Mucosa of stomach (tissue), 1 donor: ENCODE measurements around the gene WDFY4.

Experiments used
- H3K27me3 ChIP-seq: one replicate; pipeline ENCODE4 v1.7.0; 2013; ENCODE audit warnings: mild to moderate bottlenecking, low read length; ENCODE audit not compliant: control insufficient read depth, insufficient read depth
- H3K36me3 ChIP-seq: one replicate; pipeline ENCODE4 v1.7.0; 2013; ENCODE audit warnings: low read length; ENCODE audit not compliant: control insufficient read depth, insufficient read depth
- H3K4me1 ChIP-seq: one replicate; pipeline ENCODE4 v1.7.0; 2013; ENCODE audit warnings: mild to moderate bottlenecking, low read length; ENCODE audit not compliant: control insufficient read depth, insufficient read depth
- H3K4me3 ChIP-seq: one replicate; pipeline ENCODE4 v1.7.0; 2013; ENCODE audit warnings: low read length
- H3K9ac ChIP-seq: one replicate; pipeline ENCODE4 v1.7.0; 2013; ENCODE audit warnings: mild to moderate bottlenecking, low read length, moderate library complexity
- H3K9me3 ChIP-seq: one replicate; pipeline ENCODE4 v1.7.0; 2013; ENCODE audit warnings: mild to moderate bottlenecking, low read length, moderate library complexity; ENCODE audit not compliant: control insufficient read depth
- donor health status: Pancreatic carcinoma.

WDFY4 gene

DNA sequence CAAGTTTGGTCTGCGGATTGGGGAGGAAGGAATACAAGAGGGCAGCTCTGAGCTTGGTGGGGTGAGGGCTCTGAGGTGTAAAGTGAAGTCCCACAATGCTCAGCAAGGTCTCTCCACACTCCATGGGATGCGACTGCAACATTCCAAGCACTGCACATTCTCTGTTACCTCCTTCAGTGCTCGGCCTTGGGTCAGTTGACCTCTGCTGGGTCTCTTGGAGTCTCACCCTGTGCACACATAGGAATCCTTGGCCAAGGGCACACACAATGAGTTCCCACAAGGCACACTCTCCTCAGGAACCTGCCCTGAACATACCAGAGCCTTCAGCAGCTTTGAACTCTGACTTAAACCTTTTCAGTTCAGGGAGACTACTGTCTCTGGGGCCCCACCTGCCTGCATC is 2.4 kb upstream of the WDFY4 start:
- Histone ChIP-seq H3K4me1 (no peaks in the 10 kb centered on the region), H3K9ac (no peak overlapping the region)

DNA sequence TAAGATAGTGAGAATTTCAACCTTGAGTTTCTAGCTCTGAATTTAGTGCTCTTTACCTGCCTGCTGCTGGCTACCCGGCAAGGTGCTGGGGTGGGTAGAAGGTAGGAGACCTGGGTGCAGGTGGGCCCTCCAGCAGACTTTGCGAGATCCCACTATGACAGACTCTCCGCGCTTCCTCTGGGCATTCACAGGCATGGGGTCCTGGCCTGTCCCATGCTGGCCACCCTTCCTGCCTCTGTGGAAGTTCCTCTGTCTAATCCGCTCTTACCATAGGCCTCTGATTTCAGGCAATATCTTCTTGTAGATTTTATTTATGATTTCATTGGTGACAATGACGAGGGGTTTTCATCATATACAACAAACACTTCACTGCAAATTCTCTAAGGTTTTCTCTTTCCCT is 1.2 kb upstream of the WDFY4 start:
- no peaks in the 10 kb centered on the region for H3K27me3 ChIP-seq
- H3K9me3 ChIP-seq: no peaks in the 10 kb centered on the region
- no peak overlapping the region for H3K4me3 ChIP-seq
- H3K9ac ChIP-seq: no peak overlapping the region
- no peaks in the 10 kb centered on the region for H3K4me1 ChIP-seq
- H3K36me3 ChIP-seq: no peaks in the 10 kb centered on the region

More for the DNA sequence above, 2.4 kb upstream of the WDFY4 start:
- H3K9me3 ChIP-seq: no peaks in the 10 kb centered on the region
- H3K36me3 ChIP-seq: no peaks in the 10 kb centered on the region
- no peak overlapping the region for H3K4me3 ChIP-seq
- H3K27me3 ChIP-seq: no peaks in the 10 kb centered on the region

DNA sequence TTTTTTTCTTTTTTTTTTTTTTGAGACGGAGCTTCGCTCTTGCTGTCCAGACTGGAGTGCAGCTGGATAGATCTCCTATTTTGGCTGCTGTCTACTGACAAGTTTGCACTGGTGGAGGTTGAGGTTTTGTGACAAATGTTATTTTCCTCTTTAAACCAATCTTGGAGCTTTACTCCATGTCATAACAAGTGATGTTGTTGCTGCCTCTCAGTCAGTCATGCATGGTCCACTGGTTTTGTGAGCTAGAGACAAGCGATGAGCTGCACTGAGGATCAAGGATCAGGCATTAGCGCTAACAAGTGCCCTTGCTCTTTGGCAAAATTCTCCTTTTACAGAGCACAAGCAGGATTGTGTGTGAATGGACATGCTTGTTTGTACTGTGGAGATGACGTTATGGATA is 805 bp upstream of the WDFY4 start:
- H3K36me3 ChIP-seq: no peaks in the 10 kb centered on the region
- no peaks in the 10 kb centered on the region for H3K4me1 ChIP-seq
- no peaks in the 10 kb centered on the region for H3K9me3 ChIP-seq
- H3K27me3 ChIP-seq: no peaks in the 10 kb centered on the region
- H3K9ac ChIP-seq: no peak overlapping the region
- no peak overlapping the region for H3K4me3 ChIP-seq

DNA sequence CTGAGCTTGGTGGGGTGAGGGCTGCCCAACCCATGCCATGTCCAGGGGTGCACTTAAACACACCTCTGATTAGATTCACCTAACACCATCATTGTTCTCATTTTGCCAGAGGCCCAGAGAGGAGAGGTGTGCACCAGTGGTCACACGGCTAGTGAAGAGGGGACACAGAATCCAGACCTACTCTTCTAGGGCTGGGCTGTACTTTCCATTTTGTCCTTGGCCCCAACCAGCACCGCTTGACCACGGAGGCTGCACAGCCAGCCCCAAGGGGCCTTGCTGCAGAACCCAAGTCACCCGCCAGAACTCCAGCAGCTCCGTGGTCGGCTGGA is 246 bp upstream of the WDFY4 start:
- H3K4me3 ChIP-seq: no peak overlapping the region
- no peaks in the 10 kb centered on the region for H3K9me3 ChIP-seq
- no peaks in the 10 kb centered on the region for H3K27me3 ChIP-seq
- H3K9ac ChIP-seq: no peak overlapping the region
- H3K36me3 ChIP-seq: no peaks in the 10 kb centered on the region
- no peaks in the 10 kb centered on the region for H3K4me1 ChIP-seq

DNA sequence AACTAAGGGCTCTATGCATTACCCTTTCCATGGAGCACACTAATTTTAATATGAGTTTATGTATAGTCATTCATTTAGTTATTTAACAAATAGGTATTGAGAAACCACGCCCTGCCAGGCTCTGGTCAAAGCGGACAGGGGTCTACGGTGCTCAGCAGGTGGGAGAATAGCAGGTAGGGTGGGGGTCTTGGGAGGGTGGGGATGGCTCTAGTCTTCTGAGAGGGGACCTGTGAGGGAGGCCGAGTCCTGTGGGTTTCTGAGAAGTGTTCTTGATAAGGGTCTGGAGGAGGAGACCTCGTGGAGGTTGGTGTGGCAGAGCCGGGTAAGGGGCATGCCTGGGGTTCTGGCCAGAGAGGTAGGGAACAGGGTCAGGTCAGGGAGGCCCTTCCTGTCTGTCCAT is 1.1 kb downstream of the WDFY4 start:
- no peaks in the 10 kb centered on the region for H3K36me3 ChIP-seq
- H3K4me1 ChIP-seq: no peaks in the 10 kb centered on the region
- no peak overlapping the region for H3K4me3 ChIP-seq
- H3K27me3 ChIP-seq: no peaks in the 10 kb centered on the region
- H3K9ac ChIP-seq: no peak overlapping the region
- H3K9me3 ChIP-seq: no peaks in the 10 kb centered on the region

DNA sequence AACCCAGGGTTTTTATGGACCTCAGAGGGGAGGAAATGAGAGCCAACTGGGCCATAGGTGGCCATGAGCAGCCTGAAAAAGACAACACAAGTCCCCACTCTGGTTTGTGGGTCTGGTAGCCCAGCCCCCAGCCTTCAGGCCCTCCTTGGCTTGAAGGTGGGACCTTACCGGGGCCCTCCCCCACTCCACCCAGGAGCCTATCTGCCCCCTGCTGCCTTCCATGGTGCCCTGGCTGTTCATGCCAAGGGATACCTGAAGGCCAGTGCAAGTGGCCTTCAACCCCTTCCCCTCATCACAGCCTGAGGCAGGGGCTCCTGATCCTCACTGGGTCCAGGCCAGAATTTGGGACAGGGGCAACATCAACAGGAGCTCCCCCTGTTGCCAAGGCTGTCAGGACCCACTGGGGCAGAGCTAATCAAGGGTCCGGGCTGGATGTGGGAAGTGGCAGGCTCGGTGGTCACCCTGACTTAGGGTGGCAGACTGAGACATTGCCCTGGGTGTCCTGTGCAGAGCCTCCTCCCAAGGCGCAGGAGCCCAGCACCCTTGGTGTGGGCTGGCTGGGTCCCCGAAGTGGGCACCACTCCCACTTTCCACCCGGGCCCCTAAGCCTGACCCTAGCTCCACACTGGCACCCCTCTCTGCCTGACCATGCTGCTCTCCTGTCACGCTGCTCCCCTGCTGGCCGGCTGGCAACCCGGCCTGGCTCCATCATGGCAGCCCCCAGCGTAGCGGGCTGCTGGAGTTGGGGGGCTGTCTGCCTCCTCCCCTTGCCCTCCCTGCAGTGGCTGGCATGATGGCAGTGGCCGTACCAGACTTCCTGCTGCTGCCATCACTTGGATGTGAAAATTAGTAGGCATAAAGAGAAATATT is 6.4 kb downstream of the WDFY4 start:
- Histone ChIP-seq H3K36me3 (no peaks in the 10 kb centered on the region), H3K27me3 (no peaks in the 10 kb centered on the region), H3K4me1 (no peaks in the 10 kb centered on the region), H3K9me3 (no peaks in the 10 kb centered on the region), H3K9ac (no peak overlapping the region), H3K4me3 (no peak overlapping the region)

DNA sequence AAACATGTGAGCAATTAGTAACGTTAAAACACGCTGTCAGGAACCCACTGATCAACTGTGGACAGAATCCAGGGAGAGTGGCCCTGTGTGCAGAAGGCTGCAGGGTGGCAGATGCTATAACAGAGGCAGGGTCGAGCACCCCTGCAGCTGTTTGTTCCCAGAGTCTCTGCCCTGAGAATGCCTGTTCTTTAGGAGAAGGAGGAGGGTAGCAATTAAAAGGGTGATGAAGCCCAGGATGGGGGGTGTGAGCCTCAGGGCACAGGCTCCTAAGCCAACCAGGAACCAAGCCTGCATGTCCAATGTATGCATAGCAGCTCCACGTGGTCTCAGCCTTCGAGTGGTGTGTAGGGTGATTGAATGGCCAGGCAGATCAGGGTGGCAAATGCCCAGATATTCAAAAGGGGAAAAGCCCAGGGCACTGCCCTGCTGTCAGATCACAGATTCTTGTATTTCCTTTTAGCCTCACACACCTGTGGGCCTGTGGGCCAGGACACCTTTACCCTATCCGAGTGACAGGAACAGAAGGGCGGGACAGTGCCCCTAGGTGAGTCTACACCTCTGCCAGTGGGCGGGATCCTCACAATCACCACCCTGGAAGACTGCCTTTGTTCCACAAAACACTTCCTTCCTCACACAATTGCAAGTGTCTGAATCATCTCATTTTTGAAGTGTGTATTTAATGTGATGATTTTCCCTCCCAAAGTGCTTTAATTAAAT is 7.3 kb downstream of the WDFY4 start:
- Histone ChIP-seq H3K9me3 (no peaks in the 10 kb centered on the region), H3K9ac (no peak overlapping the region), H3K4me1 (no peaks in the 10 kb centered on the region)

DNA sequence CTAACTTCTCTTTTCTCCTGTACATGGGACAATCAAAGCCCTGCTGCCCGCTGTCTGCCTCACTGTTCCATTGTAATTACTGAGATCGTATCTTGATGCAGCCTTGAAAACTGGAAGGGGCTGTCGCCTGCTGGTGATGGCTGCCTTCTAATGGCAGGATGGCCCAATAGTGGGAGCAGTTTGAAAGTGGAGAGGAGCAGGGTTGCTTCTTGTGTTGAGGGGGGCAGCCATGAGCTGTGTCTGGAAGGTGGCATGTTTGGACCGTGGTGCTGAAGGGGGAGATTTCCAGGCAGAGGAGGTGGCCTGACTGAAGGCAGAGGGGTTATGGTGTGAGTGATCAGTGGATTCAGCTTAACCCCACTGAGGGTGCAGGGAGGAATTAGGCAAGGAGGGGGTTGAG is 8.1 kb downstream of the WDFY4 start:
- H3K4me1 ChIP-seq: no peaks in the 10 kb centered on the region
- H3K27me3 ChIP-seq: no peaks in the 10 kb centered on the region
- H3K9ac ChIP-seq: no peak overlapping the region
- no peaks in the 10 kb centered on the region for H3K9me3 ChIP-seq
- H3K4me3 ChIP-seq: no peak overlapping the region
- H3K36me3 ChIP-seq: no peaks in the 10 kb centered on the region

More for the DNA sequence above, 7.3 kb downstream of the WDFY4 start:
- Histone ChIP-seq H3K36me3 (no peaks in the 10 kb centered on the region), H3K27me3 (no peaks in the 10 kb centered on the region), H3K4me3 (no peak overlapping the region)

DNA sequence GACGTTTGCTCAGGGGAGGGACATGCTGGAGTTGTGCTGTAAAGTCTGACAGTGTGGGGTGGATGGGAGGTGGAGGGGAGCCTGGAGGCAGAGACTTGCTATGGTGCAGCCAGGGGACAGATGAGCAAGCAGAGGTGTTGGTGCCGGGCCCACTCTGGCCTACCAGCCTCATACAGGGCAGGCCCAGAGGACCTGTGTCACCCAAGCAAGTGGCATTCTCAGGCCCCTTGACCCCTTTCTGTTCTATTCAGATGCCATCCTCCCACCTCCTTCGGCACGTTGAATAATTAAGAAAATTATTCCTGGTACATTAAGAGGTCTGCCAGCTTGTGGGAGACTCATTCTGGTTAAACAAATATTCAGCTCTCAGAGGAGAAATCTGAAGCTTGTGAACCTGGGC is 8.5 kb downstream of the WDFY4 start:
- no peak overlapping the region for H3K4me3 ChIP-seq
- no peaks in the 10 kb centered on the region for H3K4me1 ChIP-seq
- no peaks in the 10 kb centered on the region for H3K36me3 ChIP-seq

DNA sequence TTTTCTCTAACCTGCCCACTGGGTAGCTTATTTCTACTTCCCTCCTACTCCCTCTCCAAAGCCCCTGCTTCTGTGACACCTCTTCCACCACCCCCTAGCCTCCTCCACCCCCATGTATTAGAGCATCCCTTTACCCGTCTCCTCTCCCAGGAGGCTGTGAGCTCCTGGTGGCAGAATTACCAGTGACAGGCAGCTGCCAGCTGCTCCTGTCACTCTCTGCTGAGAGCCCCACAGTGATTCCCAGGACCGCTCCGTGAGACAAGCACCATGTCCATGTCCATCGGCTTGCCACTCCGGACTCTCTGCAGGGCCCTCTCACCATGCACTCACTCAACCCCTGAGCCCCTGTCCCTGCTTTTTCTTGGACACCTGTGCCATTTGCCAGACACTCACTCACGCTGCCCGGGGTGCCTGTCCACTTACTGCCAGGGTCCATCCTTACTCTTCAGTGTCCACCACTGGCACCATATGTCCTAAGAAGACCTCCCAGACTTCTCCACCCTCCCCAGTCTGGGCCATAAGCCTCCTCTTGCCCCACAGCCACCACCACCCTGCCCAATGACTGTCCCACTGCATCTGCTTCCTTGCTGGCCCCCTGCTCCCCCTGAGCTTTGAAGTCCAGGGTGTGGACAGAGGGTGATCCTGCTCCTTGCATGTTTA is 9.8 kb downstream of the WDFY4 start:
- Histone ChIP-seq H3K4me1 (no peaks in the 10 kb centered on the region), H3K36me3 (no peaks in the 10 kb centered on the region), H3K9ac (no peak overlapping the region), H3K4me3 (no peak overlapping the region), H3K27me3 (no peaks in the 10 kb centered on the region), H3K9me3 (no peaks in the 10 kb centered on the region)

More for the DNA sequence above, 8.5 kb downstream of the WDFY4 start:
- Histone ChIP-seq H3K9me3 (no peaks in the 10 kb centered on the region), H3K27me3 (no peaks in the 10 kb centered on the region), H3K9ac (no peak overlapping the region)

DNA sequence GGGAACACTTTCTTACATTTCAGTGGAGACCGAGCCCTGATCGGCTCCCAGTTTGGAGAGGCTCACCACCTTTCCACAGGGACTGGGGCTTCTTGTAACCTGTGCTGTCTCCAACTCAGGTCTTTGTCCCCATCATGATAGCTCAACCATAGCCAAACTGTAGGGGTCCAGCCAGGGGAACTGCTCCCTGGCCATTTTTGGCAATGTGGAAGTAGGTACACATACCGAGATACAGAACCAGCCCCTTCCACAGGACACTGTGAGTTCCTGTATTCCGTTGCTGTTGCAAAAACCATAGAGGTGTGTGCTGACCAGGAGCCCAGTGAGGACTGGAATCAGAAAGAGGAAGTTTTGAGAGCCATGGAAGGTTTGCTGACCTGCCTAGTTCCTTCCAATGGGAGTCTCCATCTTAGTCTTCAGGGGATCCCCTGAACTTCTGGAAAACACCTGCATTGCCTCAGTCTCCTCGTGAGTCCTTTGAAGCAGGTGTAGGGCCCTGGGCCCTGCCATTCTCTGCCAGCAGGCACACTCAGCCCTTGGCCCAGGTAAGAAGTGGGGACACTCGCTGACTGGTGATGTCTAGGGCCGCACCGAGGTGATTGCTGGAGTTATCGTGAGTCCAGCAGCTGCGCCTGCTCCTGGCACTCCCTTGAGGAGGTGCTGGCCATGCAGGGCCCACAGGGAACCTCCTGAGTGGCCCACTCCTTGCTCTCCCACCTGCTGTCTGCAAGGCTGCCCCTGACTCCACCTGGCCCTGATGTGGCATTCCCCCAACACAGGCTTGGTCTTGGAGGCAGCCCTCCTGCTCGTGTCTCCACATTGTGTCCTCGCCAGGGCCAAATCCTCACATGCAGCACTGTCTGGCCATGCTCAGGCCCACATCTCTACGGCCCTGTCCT is 11.2 kb downstream of the WDFY4 start:
- Histone ChIP-seq H3K9ac (no peak overlapping the region), H3K4me3 (no peak overlapping the region), H3K9me3 (no peaks in the 10 kb centered on the region), H3K4me1 (no peaks in the 10 kb centered on the region), H3K36me3 (no peaks in the 10 kb centered on the region), H3K27me3 (no peaks in the 10 kb centered on the region)
